ENCODE results near the gene CIZ1. TPM values are rescaled to one million over a fixed set of nuclear protein-coding genes. Genes with fewer than 3 reads are reported as not detected.

CIZ1 gene
- total RNA-seq, 1 donor from 2014 or later = 170 TPM

DNA sequence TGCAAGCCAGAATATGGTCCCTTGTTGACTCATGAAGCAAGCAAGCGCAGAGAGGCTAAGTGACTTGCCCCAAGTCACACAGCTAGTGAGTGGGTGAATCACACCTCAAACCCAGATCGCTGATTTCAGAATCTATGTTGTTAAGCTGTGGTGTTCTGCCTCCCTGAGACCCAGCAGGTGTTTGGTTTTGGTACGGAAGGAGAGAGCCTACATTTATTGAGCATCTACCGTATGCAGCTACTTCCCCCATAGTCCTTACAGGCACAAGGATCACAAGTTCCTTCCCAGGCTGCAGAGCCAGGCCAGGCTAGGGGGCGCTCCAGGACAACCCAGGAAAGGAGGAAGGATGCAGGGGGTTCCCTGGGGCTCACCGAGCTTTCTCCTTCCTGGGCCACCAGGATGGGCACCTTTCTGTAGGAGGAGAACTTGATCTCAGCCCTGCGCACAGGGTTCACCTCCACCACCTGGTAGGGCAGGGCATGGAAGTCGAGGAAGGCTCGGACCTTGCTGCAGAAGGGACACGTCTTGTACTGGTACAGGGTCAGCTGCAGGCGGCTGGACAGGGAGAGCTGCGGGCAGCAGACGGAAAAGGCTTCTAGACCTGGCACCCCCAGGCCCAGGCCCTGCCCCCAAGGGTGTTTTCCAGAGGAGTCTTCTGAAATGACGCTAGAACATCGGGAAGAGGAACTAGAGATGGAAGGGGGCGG, 66.3 kb downstream of the CIZ1 start:
- no peaks in the 10 kb centered on the region for H3K9me3 Mint-ChIP-seq (ENCODE audit: unreplicated experiment)
- no peaks in the 10 kb centered on the region for H3K27me3 Mint-ChIP-seq (ENCODE audit: unreplicated experiment)
- peak overlapping the region; percentile 22 for H3K4me3 Mint-ChIP-seq (ENCODE audit: unreplicated experiment)
- DNase-seq (ENCODE audit: extremely low spot score, unreplicated experiment) = no peak
- TF ChIP-seq CTCF (IDR thresholded peaks at IDR 0.05) = peak; percentile 56
- H3K27ac Mint-ChIP-seq (ENCODE audit: unreplicated experiment) = no peak overlapping the region
- peaks cover 4% of the 10 kb centered on the region for H3K36me3 Mint-ChIP-seq (ENCODE audit: unreplicated experiment)
- H3K4me1 Mint-ChIP-seq (ENCODE audit: unreplicated experiment) = peaks cover 27% of the 10 kb centered on the region

GRCh38 chr9:128124451-128124850, 66.9 kb downstream of the CIZ1 start:
- Mint-ChIP-seq H3K4me3 (ENCODE audit: unreplicated experiment) (no peak overlapping the region), H3K4me1 (ENCODE audit: unreplicated experiment) (peaks cover 26% of the 10 kb centered on the region), H3K27me3 (ENCODE audit: unreplicated experiment) (no peaks in the 10 kb centered on the region), H3K27ac (ENCODE audit: unreplicated experiment) (no peak overlapping the region), H3K9me3 (ENCODE audit: unreplicated experiment) (no peaks in the 10 kb centered on the region), H3K36me3 (ENCODE audit: unreplicated experiment) (peaks cover 4% of the 10 kb centered on the region)
- no peak for TF ChIP-seq CTCF (IDR thresholded peaks at IDR 0.05)
- no peak for DNase-seq (ENCODE audit: extremely low spot score, unreplicated experiment)

DNA sequence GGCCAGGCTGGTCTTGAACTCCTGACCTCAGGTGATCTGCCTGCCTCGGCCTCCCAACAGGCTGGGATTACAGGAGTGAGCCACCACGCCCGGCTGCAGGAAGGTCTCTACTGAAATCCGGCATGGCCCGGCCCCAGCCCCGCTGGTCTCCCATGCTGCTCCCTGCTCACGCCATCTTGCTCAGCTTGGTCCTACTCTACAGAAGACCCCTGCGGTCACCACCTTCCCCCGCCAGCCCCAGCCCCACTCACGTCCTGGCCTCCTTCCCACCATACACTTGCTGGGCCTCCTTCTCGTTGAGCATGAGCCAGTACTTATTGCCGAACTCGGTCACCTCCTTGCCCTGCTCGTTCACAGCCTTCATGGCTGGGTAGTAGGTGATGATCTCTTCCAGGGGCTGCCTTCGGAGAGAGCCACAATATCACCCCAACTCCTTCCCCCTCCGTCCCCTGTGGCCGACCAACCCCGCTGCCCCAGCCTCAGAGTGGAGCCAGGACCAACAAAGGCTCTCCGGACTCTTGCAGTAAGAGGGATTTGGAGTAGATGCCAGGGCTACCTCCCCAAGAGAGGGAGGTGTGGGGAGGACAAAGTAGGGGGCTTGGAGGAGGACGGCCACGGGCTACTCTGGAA, 67.8 kb downstream of the CIZ1 start:
- no peak for DNase-seq (ENCODE audit: extremely low spot score, unreplicated experiment)
- Mint-ChIP-seq H3K4me1 (ENCODE audit: unreplicated experiment) (peaks cover 20% of the 10 kb centered on the region), H3K27me3 (ENCODE audit: unreplicated experiment) (no peaks in the 10 kb centered on the region), H3K27ac (ENCODE audit: unreplicated experiment) (no peak overlapping the region), H3K9me3 (ENCODE audit: unreplicated experiment) (no peaks in the 10 kb centered on the region), H3K4me3 (ENCODE audit: unreplicated experiment) (no peak overlapping the region), H3K36me3 (ENCODE audit: unreplicated experiment) (peaks cover 4% of the 10 kb centered on the region)
- no peak for TF ChIP-seq CTCF (IDR thresholded peaks at IDR 0.05)

- Mint-ChIP-seq H3K36me3 (ENCODE audit: unreplicated experiment) (peaks cover 4% of the 10 kb centered on the region), H3K27ac (ENCODE audit: unreplicated experiment) (no peak overlapping the region), H3K4me3 (ENCODE audit: unreplicated experiment) (no peak overlapping the region), H3K27me3 (ENCODE audit: unreplicated experiment) (no peaks in the 10 kb centered on the region), H3K9me3 (ENCODE audit: unreplicated experiment) (no peaks in the 10 kb centered on the region), H3K4me1 (ENCODE audit: unreplicated experiment) (peaks cover 26% of the 10 kb centered on the region)
- no peak for TF ChIP-seq CTCF (IDR thresholded peaks at IDR 0.05)
- no peak for DNase-seq (ENCODE audit: extremely low spot score, unreplicated experiment)
These were observed 68.6 kb downstream of the CIZ1 start for GRCh38 chr9:128122809-128123175.

DNA sequence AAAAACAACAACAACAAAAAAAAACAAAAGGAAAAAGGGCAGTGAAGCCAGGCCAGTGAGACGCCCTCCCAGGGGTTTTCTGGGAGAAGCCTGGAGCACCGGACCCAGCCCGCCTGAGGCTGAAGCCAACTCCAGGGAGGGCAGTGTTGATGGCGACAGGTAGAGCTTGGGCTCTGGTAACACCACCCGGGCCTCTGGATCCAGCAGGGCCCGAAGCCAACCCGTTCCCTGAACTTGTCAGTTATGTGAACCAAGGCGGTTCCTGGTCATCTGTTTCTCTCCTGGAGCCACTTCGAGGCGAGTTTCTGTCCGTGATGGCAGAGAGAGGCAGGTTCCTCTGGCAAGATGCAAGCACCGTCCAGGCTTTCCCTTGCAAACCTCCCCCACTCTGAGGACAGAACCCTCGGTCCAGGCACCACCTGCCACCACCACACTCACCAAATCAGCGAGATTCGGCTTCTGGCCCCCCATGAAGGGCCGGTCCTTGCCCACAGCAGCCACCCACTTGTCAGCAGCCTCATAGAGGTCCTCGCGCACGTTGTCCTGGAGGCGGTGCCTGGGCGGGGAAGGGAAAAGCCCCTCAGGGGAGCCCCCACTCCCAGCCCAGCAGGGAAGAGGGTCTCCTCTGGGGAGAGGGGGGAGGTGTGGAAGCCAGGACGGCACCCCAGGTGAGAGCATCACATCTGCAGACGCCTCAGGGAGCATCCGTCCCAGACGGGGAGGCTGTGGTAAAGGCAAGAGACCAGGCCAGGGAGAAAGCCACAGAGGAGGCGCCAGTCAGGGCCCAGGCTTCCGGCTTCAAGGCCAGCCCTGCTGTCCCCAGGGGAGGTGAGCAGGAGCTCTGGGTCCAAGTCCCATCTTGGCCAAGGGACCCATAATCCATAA, 69.2 kb downstream of the CIZ1 start:
- DNase-seq (ENCODE audit: extremely low spot score, unreplicated experiment) = no peak
- Mint-ChIP-seq H3K9me3 (ENCODE audit: unreplicated experiment) (no peaks in the 10 kb centered on the region), H3K27ac (ENCODE audit: unreplicated experiment) (no peak overlapping the region), H3K4me1 (ENCODE audit: unreplicated experiment) (peaks cover 30% of the 10 kb centered on the region), H3K36me3 (ENCODE audit: unreplicated experiment) (peaks cover 4% of the 10 kb centered on the region), H3K4me3 (ENCODE audit: unreplicated experiment) (no peak overlapping the region), H3K27me3 (ENCODE audit: unreplicated experiment) (no peaks in the 10 kb centered on the region)
- no peak for TF ChIP-seq CTCF (IDR thresholded peaks at IDR 0.05)

Measured in osteocyte (in vitro differentiated cells).